Stimulated activated CD4-positive, alpha-beta T cell treated with anti-CD3 and anti-CD28 coated beads, Interleukin-1b, Interleukin-23, amount 100 ng/mL, for 4 hours (primary cell): ENCODE data around the gene BBOX1.
"Not testable (repeated sequence)": the region's sequence is repeated elsewhere in the genome, so short reads cannot be mapped to it uniquely, and the experiment has no call there.

Experiments used
- DNase-seq, 2 donors: peaks; one replicate each; pipeline ENCODE4 v3.0.0-alpha.2; 2020; ENCODE audit warnings: low read depth in 2 of 2

BBOX1 gene, protein sequence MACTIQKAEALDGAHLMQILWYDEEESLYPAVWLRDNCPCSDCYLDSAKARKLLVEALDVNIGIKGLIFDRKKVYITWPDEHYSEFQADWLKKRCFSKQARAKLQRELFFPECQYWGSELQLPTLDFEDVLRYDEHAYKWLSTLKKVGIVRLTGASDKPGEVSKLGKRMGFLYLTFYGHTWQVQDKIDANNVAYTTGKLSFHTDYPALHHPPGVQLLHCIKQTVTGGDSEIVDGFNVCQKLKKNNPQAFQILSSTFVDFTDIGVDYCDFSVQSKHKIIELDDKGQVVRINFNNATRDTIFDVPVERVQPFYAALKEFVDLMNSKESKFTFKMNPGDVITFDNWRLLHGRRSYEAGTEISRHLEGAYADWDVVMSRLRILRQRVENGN

DNA sequence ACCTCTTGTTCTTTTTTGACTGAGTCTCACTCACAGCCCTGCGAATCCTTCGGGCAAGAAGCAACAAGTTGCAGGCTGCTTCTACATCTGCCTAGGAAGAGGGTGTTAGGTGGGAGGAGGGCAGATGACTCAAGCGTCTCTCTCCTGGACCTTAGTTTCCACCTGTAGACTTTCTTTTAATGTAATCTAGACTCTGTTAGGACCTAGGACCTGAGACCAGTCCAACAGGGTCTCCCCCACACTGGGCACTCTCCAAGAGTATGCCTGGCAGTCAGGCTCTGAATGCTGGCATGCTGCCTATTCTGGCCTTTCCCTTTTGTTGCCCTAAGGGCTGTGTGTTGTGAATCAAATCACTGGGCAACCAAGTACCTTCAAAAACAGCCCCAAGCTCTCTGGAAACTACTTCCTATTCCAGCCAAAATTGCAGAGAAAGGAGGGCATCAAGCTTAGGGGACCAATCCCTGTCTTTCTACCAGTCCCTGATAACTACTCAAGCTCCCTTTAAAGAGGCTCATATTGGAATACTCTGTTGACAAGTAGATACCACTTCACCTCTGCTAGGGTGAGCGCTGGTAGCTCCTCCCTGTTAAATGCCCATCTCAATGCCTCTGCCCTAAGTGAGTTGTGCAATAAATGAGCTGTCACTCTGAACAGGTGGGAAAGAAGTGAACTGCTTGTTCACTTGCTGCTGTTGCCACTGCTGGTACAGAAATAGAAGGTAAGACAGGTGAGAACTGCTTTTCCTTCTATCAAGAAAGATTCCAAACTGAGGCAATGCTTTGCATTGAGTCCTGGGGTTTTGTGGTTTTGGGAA, at the start of gene BBOX1:
Gene BBOX1 (plus strand): TSS at position 514 of the 814 bp plus-strand sequence. CDS start 14,616 bp downstream, outside the sequence.
- DNase-seq = no peak

- DNase-seq = no peak
Measured at GRCh38 chr11:26992031-26992541, 48.5 kb upstream of the BBOX1 start.

DNA sequence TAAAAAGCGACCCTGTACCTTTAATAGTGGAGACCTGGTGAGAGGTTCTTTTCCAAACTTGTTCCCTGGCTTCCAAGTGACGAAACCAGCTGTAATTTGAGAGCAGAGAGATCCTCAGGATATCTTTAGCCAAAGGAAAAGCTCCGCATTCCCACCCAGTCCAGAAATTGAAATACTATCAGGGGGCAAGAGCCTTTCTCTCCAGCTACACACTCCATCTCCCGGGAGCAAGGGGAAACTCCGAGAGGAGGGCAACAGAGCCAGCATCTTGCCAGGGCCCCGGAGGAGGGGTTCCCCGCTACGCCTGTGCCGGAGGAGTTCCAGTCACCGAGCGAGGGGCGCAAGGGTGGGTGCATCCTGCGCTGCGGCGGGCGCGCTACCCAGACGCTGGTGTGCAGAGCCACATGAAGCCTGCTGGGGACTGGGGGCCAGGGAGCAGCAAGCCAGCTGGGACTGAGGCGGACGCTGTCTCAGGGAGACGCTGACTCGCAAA, 46.6 kb upstream of the BBOX1 start, which contains the start of gene FIBIN:
Gene FIBIN (plus strand): TSS at position 148 of the 493 bp plus-strand sequence. CDS start 415 bp downstream, outside the sequence.
- no peak for DNase-seq

GRCh38 chr11:26994631-26995095, 46.0 kb upstream of the BBOX1 start:
- no peak for DNase-seq

DNA sequence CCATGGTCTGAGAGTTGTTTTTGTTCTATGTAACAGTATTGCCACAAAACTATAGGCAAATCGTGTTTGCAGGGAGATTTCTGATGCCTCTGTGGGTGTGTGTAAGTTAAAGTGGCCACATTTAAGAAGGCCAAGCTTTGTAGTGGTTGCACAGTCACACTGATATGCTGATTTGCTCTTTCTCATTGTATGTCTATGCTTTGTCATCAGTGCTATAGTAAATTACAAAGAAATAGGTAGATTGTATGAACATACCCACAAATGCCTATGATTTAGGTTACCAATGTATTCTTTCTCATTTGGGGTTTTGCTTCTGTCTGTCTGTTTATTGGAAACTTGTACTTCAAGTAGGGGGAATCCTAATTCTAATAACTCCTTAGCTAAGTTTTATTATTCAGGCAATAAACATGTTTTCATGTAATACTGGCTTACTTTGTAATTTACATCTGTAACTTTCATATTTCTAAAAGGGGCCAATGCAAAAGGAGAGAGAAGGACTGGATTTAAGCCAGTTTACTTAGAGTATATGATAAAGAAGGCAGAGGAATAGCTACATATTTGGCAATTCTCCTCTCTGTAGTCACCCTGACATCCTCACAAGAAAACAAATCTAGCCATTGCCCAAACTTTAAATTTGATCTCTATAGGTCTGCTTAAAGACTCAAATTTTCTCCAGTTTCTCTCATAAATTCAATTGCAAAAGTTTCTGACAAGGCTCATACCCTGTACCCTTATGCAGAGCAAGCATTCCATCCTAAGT, 44.7 kb upstream of the BBOX1 start:
- DNase-seq = no peak

DNA sequence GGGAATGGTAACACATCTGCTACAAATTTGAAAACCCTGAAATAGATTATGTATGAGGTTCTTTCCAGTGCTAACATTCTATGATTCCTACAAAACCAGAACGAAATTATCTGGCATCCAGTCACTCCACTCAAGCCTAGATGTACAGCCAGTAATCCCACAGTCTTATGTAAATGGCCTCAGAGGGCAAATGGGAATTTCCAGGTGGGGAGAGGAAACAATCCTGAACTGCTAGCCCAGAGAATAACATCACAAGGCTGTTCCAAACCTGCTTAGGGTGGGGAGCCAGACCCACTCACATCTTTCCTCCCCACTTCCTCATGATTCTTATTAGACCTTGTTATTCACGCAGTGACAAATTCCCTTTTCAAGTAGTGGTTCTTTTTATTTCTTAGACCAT, 43.2 kb upstream of the BBOX1 start:
- DNase-seq = no peak

- not testable (repeated sequence) for DNase-seq
Measured at GRCh38 chr11:27001136-27001730, 39.4 kb upstream of the BBOX1 start.

DNA sequence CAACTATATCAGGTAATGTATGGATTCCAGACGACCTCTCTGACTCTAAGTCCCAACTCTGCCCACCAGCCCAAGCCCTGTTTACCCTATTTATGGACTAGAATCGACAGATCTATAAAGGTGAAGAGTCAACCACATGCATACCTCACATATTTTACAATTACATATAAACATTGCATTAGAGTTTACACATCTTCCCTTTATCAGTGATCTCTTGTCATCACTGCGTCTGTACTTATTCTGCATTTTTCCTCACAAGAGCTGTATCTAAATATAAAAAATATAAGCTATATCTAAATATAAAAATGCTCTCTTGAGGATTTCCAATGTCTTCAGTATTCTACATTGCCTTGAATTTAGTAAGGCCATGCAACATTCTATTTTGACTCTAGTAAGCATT, 38.2 kb upstream of the BBOX1 start:
- DNase-seq = no peak

DNA sequence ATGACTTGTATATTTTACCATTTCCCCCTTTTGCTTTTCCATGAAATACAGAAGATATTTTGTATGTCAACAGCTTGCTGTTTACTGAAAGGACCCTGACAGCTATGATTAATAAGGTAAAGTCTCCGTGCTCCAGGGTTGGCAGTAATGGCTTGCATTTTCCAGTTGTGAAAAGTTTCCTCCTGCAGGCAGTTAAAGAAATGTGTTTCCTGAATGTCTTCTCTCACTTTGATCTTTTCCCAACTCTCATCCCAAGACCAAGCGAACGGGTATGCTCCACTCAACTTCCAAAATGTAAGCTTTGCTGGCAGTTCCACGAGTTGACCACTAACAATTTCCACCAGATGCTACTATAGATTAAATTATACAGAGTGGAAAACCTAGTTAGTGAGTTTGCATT, 37.8 kb upstream of the BBOX1 start:
- no peak for DNase-seq

DNA sequence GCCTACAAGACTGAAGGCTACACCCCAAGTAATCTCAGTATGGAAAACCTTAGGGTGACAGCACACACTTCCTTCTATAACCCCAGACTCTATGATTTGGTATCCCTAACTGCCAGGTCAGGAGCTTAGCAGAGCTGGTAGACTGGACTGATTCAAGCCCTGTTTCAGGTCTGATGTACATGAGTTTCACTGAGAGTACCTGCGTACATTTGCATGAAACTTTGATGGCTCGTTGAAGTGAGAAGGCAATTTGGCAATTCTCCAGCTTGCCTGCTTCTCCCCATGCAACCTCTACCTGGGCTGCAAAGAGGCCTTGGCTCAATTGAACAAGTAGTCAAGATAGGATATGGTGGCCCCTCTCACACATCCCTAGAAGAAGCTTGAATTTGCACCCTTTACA, 36.5 kb upstream of the BBOX1 start:
- no peak for DNase-seq

GRCh38 chr11:27008811-27009535, 31.6 kb upstream of the BBOX1 start:
- no peak for DNase-seq

- no peak for DNase-seq
Measured at GRCh38 chr11:27011560-27012233, 28.9 kb upstream of the BBOX1 start.

DNA sequence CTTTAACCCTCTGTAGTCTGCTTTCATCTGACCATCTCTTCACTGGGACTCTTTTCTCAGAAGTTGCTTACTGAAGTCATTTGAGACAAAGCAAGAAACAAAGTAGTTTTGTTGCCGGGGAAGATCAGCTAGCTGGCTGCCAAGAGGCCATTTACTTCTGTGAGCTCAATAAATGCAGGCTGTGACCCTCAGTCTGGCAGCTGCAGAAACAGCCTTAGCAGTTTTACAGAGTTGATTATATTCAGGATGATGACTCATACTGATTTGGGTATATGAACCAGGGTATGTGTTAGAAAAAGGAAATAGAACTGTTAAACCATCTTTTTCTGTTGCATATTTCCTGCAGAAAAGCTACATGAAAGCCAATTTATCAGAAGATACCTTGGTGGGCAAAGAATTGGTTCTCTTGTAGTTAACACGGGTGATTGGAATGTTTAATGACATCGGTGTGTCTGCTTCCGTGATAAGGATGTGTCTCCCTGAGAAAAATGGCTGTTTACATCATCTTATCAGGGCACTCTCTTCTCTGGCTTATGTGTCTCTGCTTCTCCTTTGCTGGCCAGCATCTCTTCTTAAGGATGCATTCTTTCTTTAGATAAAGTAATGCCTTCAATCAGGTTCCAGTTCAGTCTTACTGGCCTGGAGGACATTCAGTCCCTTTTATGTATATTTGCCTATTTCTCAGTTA, 28.2 kb upstream of the BBOX1 start:
- no peak for DNase-seq

DNA sequence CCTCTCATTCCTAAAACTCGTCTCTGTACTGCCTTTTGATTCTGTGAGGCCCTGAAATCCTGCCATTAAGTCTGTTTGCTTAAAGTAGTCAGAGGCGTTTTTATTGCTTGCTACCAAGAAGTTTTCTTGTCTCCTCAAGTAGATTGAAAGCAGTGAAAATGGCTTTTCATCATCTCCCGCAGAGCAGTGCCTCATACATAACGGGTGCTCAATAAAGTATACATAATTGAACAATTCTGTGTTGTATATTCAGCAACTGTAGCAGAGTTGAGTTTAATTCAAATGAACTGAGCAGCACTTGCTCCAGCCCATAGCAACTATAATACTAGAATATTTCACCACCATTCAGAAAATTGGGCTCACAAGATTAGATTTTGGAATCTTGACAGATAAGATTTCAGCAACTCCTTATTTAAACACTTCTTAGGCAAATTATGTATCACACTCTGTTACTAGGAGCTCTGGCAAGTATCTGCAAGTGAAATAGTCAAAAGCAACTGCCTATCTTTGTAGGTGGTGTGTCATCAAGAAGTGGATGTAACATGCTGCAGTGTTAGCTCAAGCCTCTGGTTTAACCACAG, 26.7 kb upstream of the BBOX1 start:
- DNase-seq = no peak

DNA sequence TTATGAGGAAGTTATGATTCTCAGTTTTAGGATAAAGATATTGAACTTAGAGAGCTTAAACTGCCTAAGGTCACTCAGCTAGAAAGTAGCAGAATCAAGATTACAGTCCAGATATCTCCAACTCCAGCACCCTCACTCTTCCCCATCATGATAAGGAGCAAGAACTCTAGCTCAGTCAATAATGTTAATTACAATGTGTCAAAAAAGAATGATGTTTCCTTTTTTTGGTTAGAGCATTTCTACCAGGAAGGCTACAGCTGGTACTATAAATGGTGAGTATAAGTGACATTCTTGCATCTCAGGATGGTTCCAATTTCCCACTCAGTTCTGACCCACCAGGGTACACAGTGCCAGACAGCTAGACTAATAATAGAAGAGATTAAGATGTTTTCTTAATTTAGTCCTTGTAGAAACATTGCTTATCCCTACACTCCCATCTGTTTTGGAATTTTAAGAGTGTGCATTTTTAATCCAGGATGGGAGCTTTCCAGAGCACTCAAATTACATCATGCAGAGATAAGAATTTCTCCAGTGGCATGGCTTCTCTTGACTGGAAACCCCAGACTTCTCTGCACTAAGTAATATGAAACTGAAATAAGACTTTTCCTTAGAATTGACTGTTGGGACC, 21.6 kb upstream of the BBOX1 start:
- no peak for DNase-seq

GRCh38 chr11:27020751-27021150, 19.9 kb upstream of the BBOX1 start:
- DNase-seq = no peak

GRCh38 chr11:27022659-27023251, 17.9 kb upstream of the BBOX1 start:
- DNase-seq = no peak

- DNase-seq = no peak
Measured at GRCh38 chr11:27024865-27025264, 15.8 kb upstream of the BBOX1 start.
